GM21360 (cell line): ENCODE measurements around the gene SLC38A5.
"Not testable (repeated sequence)": the region's sequence is repeated elsewhere in the genome, so short reads cannot be mapped to it uniquely, and the experiment has no call there.

Experiments used
- ATAC-seq: cut with Tn5 transposase; IDR thresholded peaks from one replicate; pipeline ENCODE4 v1.9.1; 2021; ENCODE audit warnings: mild to moderate bottlenecking, moderate library complexity; ENCODE audit not compliant: unreplicated experiment

SLC38A5 gene

DNA sequence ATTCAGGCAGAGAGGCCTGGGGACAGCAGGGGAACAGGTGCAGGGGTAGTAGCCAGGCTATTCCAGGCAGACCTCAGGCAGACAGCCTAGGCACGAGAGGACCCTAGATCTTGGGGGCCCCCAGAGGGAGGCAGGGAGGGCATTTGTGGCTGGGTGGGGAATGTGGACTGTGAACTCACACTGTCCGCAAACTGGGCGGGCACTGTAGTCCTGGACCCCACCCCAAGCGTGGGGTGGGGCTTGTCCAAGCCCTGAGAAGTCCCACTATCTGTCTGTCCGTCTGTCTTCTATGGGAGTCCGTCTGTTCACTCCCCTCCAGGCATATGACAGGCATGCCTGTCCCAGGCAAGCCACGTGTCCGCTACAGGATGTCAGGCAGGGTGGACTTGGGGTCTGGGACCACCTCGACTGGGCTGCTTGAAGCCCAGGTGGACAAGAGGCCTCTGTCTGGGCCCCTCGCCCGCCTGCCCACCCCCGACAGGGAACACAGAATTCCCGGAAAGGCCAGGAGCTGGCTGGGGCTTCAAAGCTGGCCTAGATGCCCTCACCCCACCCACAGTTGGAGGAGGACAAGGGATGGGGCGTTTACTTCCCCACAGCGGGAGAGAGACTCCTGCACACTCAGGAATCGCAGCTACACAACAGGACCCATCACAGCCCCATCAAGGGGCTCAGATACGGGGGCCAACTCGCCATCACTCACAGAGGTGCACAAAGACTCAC is at the start of gene SLC38A5:
TSS of gene SLC38A5 (minus strand) at position 151 of the 723 bp plus-strand sequence. CDS start 2,336 bp downstream, outside the sequence.
- no peak for ATAC-seq

DNA sequence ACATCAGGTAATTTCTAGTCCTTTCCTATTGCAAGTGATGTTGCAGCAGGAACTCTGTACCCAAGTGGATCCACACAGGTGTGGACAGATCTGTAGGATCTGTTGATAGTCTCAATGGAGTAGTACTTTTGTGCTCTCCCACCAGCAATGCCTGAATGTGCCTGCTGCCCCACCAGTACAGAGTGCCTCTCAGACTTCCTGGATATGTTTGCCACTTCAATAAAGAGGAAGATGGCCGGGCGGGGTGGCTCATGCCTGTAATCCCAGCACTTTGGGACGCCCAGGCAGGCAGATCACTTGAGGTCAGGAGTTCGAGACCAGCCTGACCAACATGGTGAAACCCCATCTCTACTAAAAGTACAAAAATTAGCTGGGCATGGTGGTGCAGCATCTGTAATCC is 49.4 kb upstream of the SLC38A5 start:
- ATAC-seq = not testable (repeated sequence)

DNA sequence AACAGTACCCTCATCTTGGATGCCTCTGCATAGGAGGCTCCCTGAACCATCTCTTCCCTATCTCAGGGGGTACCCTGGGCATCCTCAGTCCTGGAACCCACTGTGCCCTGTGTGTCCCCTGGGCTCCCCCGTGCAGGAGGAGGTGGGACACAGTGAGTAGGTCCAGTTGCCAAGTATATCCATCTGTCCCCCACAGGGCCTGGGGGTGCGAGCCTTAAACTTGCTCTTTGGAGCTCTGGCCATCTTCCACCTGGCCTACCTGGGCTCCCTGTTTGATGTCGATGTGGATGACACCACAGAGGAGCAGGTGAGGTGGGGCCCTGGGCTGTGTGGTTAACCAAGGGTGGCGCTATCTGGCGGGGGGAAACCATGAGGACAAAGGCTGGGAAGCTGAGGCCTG is 46.9 kb upstream of the SLC38A5 start:
- ATAC-seq = no peak

DNA sequence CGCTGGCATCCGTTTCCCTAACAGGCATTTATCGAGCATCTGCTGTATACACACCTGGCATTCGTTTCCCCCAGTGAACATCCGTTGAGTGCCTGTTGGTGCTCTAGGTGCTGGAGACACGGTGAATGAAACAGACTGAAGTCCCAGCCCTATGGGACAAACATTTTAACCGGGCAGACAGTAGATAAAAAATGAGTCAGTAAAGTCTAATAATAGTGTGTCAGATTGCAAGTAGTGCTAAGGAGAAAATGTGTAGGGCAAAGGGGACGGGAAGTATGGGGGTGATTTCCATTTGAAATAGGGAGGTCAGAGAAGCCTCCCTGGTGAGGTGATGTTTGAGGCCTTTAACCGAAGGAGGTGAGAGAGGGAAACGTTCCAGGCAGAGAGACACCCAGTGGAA is 46.2 kb upstream of the SLC38A5 start:
- no peak for ATAC-seq

DNA sequence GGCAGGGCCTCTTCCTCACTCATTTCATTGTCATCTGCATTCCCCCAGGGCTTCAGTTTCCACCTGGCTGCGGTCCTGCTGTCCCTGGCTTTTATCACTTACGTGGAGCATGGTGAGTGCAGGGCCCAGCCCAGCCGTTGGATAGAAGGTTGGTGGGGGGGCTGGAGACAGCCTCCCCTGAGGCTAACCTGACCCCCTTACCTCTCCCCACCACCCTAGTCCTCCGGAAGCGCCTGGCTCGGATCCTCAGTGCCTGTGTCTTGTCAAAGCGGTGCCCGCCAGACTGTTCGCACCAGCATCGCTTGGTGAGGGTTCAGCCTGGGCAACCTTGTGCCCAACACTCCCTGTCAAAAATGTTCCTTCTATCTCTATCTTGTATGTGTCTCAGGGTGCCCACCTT is 45.8 kb upstream of the SLC38A5 start:
- no peak for ATAC-seq

DNA sequence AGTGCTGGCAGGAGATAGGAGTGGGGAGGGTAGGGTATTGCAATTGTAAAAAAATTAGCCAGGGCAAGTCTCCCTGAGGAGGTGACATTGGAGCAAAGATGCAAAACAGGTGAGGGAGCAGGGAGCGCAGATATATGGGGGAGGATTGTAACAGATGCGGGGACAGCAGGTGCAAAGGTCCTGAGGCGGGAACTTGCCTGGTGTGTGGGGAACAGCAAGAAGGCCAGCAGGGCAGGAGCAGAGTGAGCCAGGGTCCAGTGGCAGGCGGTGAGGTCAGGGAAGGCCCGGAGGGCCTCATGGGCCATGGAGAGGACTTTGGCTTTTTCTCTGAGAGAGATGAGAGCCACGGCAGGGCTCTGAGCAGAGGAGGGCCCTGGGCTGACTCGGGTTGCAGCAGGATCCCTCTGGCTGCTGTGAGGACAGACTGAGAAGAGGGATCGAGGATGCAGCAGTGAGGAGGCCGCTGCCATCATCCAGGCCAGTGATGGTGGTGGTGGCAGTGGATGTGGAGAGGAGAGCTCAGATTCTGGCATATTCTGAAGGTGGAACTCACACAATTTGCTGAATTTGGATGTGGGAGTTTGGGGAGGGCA is 44.9 kb upstream of the SLC38A5 start:
- ATAC-seq = no peak

DNA sequence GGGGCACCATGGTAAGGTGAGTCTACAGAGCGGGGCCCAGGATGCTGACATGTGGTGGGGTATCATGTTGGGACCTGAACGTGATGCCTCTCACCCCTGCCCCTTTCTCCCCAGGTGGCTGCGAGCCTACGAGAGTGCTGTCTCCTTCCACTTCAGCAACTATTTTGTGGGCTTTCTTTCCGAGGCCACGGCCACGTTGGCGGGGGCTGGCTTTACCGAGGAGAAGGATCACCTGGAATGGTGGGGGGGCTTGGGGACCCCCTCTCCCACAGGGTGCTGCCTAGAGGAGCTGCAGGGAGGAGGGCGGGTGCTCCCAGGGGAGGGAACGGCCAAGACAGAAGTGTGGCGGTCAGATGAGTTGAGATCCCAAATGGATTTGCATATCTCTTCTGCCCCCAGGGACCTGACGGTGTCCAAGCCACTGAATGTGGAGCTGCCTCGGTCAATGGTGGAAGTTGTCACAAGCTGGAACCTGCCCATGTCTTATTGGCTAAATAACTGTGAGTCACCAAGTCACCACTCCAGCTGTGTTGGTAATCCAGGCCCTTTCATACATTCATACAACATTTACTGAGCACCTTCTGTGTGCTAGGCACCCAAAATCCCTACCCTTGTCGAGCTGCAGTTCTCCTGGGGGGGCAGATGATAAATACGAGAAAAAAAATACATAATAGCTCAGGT is 44.2 kb upstream of the SLC38A5 start:
- ATAC-seq = no peak

DNA sequence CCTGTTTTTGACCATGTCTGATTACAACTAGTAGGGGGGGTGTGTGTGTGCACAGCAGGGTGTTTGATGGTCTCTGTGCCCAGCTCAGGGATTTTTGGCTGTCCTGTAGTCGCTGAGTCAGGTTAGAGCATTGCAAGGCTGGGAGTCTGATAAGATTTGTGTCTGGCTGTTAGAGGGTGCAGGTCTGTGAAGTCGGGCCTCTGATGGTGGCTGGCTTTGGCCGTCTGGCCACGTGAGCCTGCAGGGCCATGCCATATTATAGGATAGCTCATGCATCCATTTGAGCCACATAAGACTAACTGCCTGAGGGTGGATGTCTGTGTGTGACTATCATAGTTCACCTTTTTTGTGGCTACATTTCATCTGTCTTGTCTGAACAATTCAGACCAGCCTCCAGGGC is 43.6 kb upstream of the SLC38A5 start:
- no peak for ATAC-seq

DNA sequence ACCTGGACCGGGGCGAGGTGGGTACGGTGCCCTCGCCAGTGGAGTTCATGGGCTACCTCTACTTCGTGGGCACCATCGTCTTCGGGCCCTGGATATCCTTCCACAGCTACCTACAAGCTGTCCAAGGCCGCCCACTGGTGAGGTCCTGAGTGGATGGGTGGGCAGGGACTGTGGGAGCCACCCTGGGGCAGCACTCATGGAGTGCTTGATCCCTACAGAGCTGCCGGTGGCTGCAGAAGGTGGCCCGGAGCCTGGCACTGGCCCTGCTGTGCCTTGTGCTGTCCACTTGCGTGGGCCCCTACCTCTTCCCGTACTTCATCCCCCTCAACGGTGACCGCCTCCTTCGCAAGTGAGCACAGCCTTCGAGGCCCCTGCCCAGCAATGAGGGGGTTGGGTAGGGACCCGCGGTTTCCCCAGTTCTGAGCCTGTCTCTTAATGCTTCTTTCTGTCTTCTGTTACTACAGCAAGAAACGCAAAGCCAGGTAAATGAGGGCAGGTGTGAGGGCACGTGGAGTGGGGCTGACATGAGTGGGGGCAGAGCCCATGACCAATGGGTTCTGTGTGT is 42.4 kb upstream of the SLC38A5 start:
- ATAC-seq = no peak

DNA sequence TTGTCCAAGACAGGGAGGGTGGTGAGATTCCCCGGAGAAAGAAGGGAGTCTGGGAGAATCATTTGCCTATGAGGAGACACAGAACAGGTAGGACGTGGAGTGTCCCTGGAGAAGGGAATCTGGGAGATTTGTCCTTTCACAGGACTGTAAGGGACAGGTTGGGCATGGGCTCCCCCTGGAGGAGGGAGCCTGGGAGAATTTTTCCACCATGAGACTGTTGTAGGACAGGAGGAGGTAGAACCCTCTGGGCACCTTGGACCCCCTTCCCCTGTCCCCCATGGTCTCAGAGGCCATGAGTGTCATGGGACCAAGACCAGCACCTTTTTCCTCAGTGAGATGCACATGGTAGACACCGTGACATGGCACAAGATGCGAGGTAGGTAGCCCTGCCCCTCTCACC is 41.5 kb upstream of the SLC38A5 start:
- ATAC-seq = no peak

DNA sequence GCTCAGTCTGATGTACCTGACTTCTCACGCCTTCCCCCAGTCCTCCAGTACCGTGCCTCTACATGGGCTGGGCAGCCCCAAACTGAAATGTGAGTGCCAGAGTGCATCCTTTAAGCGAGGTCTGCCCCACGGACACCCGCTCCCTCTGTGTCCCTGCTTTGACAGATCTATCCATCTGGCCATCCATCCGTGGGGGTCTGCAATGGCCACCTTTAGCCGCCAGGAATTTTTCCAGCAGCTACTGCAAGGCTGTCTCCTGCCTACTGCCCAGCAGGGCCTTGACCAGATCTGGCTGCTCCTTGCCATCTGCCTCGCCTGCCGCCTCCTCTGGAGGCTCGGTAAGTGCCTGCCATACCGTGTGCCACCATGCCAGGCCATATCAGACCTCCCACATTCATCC is 39.6 kb upstream of the SLC38A5 start:
- no peak for ATAC-seq

DNA sequence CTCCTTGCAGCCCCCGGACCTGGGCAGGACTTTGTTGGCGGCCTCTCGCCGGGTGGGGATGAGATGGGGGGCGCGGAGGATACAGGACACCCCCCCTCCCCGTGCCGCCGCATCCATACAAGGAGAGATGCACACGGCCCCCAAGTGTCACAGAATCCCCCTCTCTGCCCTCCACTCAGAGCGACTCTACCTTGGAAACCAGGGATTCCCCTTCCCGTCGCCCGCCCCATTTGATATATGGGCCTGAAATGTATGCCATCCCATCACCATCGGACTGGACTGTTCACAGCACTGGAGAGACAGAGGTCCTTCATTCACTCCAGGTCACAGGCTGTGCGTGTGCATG is 39.2 kb upstream of the SLC38A5 start:
- ATAC-seq = no peak

DNA sequence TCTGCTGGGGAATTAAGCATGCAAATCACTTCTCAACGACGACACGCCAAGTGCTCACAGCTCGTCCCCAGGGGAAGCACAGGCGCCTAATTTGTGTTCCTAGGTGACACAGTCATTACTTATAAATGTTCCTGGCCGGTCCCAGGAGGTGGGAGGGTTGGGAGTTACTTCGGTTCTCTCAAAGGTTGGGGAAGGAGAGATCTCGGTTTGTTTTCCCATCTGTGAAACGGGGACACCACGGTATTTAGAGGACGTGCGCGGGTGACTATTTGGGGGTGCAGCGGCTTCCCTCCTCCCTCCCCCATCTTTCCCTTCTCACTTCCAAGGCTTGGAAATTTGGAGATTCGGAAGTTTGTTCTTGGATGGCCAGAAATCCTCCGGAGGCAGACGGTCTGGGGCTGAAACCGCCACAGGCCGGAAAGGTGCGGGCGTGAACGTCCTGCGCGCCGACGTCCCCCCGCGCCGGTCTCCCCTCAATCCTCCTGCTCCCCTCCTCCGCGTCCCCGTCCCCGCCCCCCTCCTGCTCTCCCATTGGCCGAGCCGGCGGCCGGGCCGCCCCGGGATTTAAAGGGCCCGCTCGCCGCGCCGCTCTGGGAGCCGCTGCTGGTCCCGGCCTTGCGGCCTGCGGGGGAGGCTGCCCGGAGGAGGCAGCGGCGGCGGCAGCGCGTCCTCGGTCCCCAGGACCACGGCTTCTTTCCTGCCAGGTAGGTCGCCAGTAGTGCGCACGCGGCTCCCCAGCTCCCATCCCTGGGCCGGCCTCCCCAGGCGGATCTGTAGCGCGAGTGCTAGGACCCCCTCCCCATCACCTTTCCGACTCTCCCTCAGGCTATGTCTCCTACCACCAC is 38.6 kb upstream of the SLC38A5 start, which contains the start of gene PORCN:
TSS of gene PORCN (plus strand) at position 593 of the 845 bp plus-strand sequence. CDS start 829 bp downstream, outside the sequence.
- peak; percentile 72 for ATAC-seq

DNA sequence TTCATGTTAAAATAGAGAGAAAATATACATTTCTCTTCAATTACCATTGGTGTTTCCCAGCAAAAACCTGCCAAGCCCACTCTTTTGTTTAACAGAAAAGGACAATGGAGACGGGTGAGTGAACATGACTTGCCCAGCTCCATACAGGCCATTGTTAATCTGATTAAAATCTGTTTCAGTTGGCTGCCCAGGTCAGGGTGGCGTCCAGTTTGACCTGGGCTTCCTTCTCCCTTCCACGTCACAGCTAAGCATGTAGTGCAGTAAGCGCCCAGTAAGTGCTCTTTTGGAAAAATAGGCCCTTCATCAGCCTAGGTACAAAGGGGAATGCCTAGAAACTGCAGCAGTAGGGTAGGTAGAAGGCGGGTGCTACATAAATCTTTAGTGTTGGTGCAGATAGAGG is 37.2 kb upstream of the SLC38A5 start:
- ATAC-seq = no peak

DNA sequence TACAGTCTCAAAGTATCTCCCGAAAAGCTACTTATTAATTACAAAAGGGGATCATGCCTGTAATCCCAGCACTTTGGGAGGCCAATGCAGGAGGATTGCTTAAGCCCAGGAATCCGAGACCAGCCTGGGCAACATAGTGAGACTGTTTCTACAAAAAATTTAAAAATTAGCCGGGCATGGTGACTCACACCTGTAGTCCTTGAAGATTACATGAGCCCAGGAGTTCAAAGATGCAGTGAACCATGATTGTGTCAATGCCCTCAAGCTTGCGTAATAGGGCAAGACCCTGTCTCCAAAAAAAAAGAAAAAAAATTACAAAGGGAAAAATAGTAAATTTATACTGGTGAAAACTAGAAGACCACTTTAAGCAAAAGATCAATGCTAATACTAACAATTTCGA is 35.4 kb upstream of the SLC38A5 start:
- no peak for ATAC-seq

DNA sequence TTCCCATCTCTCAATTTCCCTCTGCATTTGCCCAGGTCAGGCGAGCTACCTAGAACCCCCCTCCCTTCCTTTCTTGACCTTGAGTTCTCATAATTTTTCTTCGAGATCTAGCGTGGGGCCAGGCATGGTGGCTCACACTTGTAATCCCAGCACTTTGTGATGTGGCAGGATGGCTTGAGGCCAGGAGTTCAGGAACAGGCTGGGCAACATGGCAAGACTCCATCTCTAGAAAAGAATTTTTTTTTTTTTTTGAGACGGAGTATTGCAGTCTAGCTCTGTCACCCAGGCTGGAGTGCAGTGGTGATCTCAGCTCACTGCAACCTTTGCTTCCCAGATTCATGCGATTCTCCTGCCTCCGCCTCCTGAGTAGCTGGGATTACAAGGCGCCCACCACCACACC is 34.2 kb upstream of the SLC38A5 start:
- no peak for ATAC-seq

DNA sequence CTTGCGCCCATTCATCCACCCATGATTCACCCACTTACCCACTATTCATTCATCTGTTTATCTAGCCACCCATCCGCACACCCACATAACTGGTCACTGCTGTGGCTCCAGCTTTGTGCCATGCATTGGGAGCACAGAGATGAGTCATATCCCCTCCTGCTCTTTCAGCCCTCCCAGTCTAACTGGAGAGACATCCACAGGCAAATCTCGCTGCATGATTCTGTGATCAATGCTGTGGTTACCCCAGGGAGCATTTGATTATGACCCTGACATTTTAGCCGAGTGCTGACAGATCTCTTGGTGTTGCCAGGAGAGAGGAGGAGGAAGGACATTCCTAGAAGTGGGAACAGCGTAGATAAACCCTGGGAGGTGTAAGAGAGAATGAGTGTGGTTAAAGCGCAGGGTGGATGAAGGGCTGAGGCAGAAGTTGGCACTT is 28.3 kb upstream of the SLC38A5 start:
- no peak for ATAC-seq

DNA sequence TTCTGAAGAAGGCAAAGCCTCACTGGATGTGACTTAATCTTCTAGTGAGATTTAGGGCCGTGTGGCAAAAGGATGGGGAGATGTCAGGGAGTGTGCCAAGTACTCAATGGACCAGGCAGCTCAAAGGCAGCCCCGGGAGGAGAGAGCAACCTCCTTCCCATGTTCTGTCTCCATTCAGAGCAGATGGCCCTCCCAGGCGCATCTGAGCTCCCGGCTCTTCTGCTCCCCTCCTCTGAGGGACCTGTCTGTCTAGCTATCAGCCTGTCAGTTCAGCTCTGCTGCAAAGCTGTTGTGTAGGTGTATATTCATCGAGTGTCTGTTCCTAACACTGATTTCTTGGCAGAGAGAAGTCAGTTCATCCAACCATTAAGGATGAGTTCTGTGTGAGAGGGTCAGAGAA is 27.8 kb upstream of the SLC38A5 start:
- ATAC-seq = no peak

DNA sequence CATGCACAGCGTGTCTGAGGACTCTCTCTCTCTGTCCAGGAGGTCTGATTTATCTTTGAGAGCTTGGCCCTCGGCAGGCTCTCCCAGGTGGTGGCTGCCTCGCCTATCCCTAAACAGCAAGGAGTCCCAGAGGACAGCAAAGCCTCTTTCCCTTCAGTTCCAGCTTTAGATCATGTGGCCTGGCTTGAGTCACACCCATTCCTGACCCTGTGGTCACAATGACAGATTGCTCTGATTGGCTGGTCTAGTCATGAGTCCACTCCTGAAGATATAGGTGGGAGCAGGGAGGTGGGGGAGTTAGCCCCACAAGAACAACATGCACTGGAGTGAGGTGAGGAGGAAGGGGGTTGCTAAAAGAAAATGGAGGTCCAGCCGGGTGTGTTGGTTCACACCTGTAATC is 26.6 kb upstream of the SLC38A5 start:
- no peak for ATAC-seq

DNA sequence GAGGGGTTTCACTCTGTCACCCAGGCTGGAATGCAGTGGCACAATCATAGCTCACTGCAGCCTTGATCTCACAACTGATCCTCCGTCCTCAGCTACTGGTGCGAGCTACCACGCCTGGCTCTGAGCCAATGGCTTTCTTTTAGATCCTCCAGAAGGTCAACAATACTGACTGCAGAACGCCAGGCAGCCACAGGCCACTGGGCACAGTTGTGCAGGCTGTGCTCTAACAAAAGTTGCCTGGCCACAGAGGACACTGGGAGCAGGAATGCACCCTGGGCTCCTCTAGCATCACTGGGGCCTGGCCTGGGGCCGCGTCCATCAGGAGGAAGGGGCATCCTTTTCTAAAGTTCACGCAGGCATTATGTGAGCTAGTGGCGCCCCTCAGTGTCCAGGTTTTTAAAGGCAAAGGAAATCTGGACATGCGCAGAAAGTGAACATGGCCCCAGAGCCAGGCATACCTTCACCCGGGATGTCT is 23.9 kb upstream of the SLC38A5 start:
- no peak for ATAC-seq
